Hematopoietic multipotent progenitor cell (in vitro differentiated cells): Measurements from ENCODE around the gene TTC39A. TPM values are rescaled to one million over a fixed set of nuclear protein-coding genes. Genes with fewer than 3 reads are reported as not detected.

Experiments
- DNase-seq, 3 donors: peaks; one replicate each; pipeline ENCODE4 v3.0.0-alpha.2; 2011 to 2015; ENCODE audit warnings: low read depth in 2 of 3, low spot score in 2 of 3
- total RNA-seq: library from RNA; depleted of rRNA; stranded (reverse); fragments of >200 nt; gene quantifications from one replicate; pipeline ENCODE4 v1.2.3, GENCODE V29; 2012

The TTC39A gene
- 0.54 TPM for total RNA-seq

- DNase-seq = no peak
These were observed at the start of gene TTC39A for GRCh38 chr1:51330331-51331201. TSS of gene TTC39A (minus strand) at chr1:51330562. CDS start at chr1:51330477, 85 bp downstream.

DNA sequence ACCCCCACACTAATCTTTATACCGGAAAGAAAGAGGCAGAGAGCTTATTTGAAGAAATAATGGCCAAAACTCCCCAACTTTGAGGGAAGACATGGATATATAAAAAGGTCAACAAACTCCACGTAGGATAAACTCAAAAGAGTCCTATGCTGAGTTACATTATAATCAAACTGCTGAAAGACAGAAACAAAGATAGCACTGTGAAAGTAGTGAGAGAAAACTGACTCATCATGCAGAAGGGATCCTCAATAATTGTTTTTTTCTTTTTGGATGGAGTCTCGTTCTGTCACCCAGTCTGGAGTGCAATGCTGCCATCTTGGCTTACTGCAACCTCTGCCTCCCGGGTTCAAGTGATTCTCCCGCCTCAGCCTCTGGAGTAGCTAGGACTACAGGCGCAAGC lies 48.5 kb upstream of the TTC39A start:
- no peak for DNase-seq

DNA sequence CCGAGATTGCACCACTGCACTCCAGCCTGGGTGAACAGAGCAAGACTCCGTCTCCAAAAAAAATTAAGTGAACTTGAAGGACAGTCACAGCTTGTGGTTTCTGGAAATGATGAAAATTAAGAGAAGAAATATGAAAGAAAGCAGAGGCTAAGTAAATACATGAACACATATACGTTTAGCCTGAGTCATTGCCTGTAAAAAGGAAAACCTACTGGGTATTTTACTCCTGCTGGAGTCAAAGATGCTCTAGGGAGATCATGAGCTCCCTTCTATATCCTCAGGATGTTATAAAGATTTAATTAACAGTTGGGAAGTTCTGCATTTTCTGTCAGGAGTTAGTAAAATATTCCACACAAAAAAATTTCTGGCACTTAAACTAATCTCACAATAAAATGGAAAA lies 43.5 kb upstream of the TTC39A start:
- no peak for DNase-seq

DNA sequence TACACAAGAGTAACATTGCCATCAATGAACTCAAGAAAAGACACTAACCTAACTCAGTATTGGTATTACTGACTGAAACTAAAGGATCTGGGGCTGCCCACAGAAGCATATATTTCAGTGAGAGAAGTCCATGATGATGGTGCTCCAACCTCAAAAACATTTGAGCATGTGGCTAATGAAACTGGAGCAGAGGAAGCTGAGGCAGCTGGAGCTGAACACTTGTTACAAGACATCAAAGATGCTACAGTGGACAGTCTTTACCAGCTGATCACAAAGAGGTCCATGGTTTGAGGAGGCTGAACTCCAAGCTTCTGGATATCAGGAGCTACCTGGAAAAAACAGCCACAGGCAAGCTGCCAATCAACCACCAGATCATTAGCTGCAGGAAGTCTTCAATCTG lies 42.2 kb upstream of the TTC39A start:
- DNase-seq = no peak

- no peak for DNase-seq
These were observed 38.8 kb upstream of the TTC39A start for GRCh38 chr1:51369171-51369570.

GRCh38 chr1:51365774-51366173 lies 35.4 kb upstream of the TTC39A start:
- DNase-seq = no peak

DNA sequence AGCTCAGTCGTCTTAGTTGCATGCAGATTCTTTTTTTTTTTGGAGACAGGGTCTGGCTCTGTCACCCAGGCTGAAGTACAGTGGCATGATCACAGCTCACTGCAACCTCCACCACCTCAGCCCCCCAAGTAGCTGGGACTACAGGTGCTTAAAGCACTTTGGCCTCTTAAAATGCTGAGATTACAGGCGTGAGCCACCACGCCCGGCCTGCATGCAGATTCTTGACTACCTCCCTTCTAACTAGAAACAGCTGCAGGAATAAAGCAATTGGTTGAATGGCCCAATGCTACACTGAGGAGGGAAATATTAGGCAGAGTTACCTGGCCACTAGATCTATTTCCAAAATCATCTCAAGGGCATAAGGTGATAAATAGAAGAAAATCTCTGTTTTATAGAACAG lies 29.5 kb upstream of the TTC39A start:
- no peak for DNase-seq

- no peak for DNase-seq
These were observed 25.0 kb upstream of the TTC39A start for GRCh38 chr1:51355382-51355781.

DNA sequence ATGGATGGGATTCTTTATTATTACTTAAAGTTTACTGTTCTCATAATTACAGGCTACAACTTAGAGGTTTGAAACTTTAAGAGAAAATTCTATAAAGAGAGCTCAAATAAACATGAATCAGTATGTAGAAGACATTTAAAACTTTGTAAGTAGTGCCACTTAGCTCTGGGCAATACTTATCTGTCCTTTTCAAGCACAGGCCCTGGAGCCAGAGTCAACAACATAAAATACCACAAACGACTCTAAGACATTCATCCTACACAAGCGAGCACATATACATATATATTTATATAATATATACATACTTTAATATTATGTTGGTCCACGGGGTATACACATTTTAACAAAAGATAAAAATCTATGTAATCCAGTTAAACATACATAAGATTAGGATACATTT lies 24.1 kb upstream of the TTC39A start:
- no peak for DNase-seq

DNA sequence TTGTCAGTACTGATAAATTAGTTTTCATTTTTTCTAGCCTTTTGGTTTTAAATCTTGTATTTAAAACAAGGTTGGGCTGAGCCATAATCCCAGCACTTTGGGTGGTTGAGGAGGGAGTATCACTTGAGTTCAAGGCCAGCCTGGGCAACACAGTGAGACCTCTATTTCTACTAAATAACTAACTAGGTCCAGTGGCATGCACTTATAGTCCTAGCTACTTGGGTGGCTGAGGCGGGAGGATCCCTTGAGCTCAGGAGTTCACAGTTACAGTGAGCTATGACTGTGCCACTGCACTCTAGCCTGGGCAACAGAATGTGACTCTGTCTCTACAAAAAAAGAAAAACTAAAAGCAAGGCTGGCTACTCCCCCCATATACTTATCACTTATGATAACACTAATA lies 21.5 kb upstream of the TTC39A start:
- no peak for DNase-seq

GRCh38 chr1:51349862-51350261 lies 19.5 kb upstream of the TTC39A start:
- no peak for DNase-seq

DNA sequence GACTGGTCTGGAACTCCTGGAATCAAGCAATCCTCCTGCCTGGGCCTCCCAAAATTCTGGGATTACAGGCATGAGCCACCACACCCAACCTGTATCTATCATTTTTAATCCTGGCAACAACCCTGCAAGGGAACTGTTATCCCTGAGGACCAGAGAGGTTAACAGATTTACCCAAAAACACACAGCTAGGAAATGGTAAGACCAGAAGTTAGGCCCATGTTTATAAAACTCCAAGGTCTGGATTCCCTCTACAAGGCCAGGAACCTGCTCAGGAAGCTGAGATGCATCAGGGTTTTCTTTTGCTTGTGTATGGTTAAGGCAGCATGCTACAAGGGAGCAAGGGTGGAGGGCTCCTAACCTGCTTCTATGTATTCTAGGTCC lies 17.8 kb upstream of the TTC39A start:
- no peak for DNase-seq

- DNase-seq = no peak
These were observed 17.2 kb upstream of the TTC39A start for GRCh38 chr1:51347398-51348146.

DNA sequence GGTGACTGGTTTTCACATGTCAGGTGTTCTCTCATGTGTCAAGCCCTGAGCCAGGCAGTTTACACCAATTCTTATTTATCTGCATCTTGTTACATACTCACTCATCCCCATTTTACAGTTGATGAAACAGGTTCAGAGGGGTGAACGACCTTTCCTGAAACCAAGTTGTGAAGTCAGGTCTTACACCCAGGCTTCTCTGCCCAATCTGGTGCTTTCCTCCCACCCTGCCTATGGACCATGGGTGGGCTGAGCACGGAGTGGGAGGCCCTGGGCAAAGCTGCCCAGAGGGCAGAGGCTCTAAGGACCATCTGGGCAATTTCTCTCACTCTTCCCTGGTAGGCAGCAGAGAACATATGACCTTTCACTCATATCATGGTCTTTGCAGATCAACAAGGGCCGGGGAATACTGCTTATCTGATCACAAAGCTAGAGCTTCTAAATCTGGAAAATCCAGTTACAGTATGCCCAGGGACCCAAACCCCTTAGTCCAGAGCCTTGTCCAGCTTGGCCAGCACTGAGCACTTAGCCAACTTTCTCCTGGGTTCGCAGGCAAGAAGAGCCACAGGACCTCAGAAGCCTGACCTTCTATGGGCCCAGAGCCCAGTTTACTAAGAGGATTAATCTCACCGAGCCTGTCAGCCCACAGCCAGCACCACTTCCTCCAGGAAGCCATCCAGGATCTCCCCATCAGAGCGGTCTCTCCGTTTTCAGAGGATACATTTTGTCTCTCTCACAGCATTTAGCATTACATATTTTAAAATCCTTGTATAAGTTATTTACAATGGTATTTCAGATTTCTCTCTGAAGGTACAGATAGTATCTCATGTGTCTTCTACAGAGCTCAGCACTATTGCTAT lies 16.0 kb upstream of the TTC39A start:
- DNase-seq = no peak

DNA sequence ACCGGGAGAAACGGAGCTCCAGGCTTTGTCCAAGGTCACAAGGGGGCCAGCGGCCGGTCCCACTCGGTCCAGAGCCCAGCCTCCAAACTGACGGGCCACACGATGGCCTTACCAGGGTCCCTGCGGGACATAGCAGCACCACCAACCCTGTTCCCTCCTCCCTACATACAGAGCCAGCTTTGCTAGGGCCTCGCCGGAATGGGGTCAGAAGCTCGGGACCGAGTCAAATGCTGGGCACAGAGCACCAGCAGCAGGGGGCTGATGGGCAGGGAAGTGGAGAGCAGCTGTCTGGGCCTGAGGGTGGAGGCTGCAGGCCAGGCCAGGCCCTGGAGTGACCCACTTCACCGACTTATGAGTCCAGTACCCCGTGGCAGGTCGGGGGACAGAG lies 14.9 kb upstream of the TTC39A start:
- no peak for DNase-seq

GRCh38 chr1:51344602-51345299 lies 14.4 kb upstream of the TTC39A start:
- DNase-seq = no peak

DNA sequence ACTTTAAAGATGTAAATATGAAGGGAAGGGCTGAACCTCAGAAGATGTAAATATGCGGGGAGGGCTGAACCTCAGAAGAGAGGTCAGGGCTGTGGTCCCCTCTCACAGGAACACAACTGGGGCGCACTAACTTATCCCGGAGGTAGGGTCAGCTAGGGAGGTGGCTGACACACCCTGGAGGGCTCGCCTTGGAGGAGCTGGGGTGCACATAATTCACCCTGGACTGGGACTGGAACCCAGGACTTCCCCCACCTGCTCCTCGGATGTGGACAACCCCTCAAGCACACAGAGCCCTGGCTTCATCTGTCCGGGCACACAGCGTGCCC lies 13.9 kb upstream of the TTC39A start:
- no peak for DNase-seq

- DNase-seq = no peak
These were observed 13.3 kb upstream of the TTC39A start for GRCh38 chr1:51343624-51344023.

GRCh38 chr1:51342591-51343206 lies 12.3 kb upstream of the TTC39A start:
- DNase-seq = no peak

GRCh38 chr1:51341876-51342496 lies 11.6 kb upstream of the TTC39A start:
- peak in 1 of 3 donors; percentile 42 for DNase-seq
